Hematopoietic multipotent progenitor cell treated with erythropoietin and hydrocortisone succinate and interleukin-3 and kit ligand, for 8 days (in vitro differentiated cells): ENCODE measurements around the gene GPR83.
"Not testable (repeated sequence)": the region's sequence is repeated elsewhere in the genome, so short reads cannot be mapped to it uniquely, and the experiment has no call there.

ENCODE experiments used
- DNase-seq: peaks from one replicate; pipeline ENCODE4 v3.0.0-alpha.2; 2015

The GPR83 gene

DNA sequence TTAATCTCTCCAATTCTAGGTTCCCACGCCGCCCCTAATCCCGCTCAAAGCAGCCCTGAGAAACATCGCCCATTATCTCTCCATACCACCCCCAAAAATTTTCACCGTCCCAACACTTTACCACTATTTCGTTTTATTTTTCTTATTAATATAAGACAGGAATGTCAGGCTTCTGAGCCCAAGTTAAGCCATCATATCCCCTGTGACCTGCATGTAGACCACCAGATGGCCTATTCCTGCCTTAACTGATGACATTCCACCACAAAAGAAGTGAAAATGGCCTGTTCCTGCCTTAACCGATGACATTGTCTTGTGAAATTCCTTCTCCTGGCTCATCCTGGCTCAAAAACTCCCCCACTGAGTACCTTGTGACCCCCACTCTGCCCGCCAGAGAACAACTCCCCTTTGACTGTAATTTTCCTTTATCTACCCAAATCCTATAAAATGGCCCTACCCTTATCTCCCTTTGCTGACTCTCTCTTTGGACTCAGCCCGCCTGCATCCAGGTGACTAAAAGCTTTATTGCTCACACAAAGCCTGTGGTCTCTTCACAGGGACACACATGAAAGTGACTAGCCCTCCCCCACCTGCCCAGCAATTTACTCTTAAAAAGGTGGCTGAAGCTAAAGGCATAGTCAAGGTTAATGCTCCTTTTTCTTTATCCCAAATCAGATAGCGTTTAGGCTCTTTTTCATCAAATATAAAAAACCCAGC is 50.2 kb downstream of the GPR83 start:
- DNase-seq = not testable (repeated sequence)

- DNase-seq = not testable (repeated sequence)
Observed at GRCh38 chr11:94346311-94346710, 54.9 kb downstream of the GPR83 start.

GRCh38 chr11:94343495-94343894 is 57.7 kb downstream of the GPR83 start:
- DNase-seq = no peak

- no peak for DNase-seq
Observed at GRCh38 chr11:94342250-94342649, 59.0 kb downstream of the GPR83 start.

DNA sequence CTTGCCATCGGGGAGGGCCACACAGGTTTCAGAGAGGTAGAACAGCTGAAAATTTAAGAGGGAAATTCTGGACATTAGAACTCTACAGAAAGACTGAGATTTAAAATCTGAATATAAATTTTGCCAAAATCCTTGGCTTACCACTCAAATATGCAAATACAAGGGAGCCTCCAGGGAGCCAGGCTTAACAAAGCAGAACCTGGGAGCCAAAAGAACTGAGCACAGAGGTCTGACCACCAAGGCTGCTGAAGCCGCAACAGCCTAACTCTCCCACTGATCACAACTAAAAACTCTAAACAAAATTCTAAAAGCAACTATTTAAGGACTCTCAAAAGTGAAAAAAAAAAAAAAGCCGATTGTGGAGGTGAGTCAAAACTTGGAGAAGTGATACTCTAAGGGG is 62.6 kb downstream of the GPR83 start:
- no peak for DNase-seq

DNA sequence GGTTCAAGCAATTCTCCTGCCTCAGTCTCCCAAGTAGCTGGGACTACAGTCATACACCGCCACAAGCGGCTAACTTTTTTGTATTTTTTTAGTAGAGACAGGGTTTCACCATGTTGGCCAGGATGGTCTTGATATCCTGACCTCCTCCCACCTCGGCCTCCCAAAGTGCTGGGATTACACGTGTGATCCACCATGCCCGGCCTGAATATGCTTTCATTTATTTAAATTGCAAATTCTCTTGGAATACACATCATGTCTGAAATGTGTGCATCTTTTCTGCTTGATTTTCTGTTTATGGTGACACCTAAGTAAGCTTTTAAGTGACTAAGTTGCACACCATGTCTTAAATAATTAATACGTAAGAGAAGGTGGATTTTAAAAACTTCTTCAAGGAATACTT is 65.2 kb downstream of the GPR83 start:
- no peak for DNase-seq

- DNase-seq = no peak
Observed at GRCh38 chr11:94332814-94333213, 68.4 kb downstream of the GPR83 start.

DNA sequence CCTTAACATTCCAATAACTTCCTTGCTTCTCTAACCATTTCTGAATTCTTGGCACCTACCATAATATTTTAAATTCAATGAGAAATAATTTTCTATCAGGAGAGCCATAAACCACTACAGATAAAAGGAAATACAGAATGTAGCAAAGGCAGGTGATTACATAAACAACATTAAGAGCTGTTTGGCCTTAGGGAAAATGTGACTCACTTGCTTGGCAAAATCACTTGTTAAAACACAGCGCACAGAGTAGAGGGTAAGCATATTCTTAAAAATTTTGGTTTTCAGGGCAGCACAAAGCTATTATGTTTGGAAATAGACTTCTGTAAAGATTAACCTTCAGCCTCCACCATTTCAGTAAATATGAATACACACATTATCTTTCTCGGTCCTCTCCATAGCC is 70.4 kb downstream of the GPR83 start:
- DNase-seq = no peak

DNA sequence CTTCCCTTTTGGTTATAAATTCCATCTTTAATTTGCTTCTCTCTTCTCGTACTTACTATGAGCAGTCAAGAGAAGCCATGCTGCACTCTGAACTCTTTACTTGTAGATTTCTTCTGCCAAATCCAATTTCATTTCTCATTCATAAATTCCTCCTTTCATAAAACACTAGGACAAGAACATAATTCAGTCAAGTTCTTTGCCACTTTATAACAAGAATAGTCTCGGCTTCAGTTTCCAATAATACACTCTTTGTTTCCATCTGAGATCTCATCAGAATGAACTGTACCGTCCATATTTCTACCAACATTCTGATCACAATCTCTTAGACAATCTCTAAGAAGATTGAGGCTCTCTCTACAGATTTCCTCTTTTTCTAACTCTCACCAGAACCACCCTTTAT is 71.7 kb downstream of the GPR83 start:
- DNase-seq = no peak

GRCh38 chr11:94328587-94329080 is 72.6 kb downstream of the GPR83 start:
- no peak for DNase-seq
